Gastroesophageal sphincter (tissue), 4 donors: ENCODE data around the gene PHOX2B. TPM values are rescaled to one million over a fixed set of nuclear protein-coding genes. Genes with fewer than 3 reads are reported as not detected.

Source experiments
- ATAC-seq: fragments of 150-250 bp; one replicate; pipeline ENCODE4 v1.9.1; 2016; ENCODE audit warnings: mild to moderate bottlenecking, moderate library complexity
- H3K27ac ChIP-seq, 4 donors: fragments of 200-600 bp; sonication (generic) in 3 of 4; 1 replicate in 3 of 4; 2 replicates in 1 of 4; pipeline ENCODE4 v1.5.1; 2016 to 2019
- H3K27me3 ChIP-seq: fragments of 200-600 bp; sonication (generic); one replicate; pipeline ENCODE4 v1.5.1; 2019
- H3K36me3 ChIP-seq, 2 donors: fragments of 200-600 bp; sonication (generic); one replicate each; pipeline ENCODE4 v1.5.1; 2019; ENCODE audit warnings: control low read depth in 1 of 2
- H3K4me1 ChIP-seq, 3 donors: fragments of 200-600 bp; sonication (generic); 1 replicate in 2 of 3; 2 replicates in 1 of 3; pipeline ENCODE4 v1.5.1; 2016 to 2019; ENCODE audit warnings: control low read depth in 2 of 3
- H3K4me3 ChIP-seq, 2 donors: fragments of 200-600 bp; sonication (generic); one replicate each; pipeline ENCODE4 v1.5.1; 2019; ENCODE audit warnings: mild to moderate bottlenecking in 1 of 2, moderate library complexity in 1 of 2
- H3K9me3 ChIP-seq, 3 donors: fragments of 200-600 bp; sonication (generic); one replicate each; pipeline ENCODE4 v1.5.1; 2017 to 2019; ENCODE audit warnings: control low read depth in 2 of 3
- CTCF ChIP-seq, 4 experiments: fragments of 200-600 bp in 2 of 4; fragments of 450-650 bp in 2 of 4; sonication (generic) in 1 of 4; IDR thresholded peaks; one replicate each; pipeline ENCODE4 v1.5.1; 2017 to 2019; ENCODE audit warnings: antibody characterized with exemption in 4 of 4, mild to moderate bottlenecking in 2 of 4, moderate library complexity in 2 of 4
- EP300 ChIP-seq: sonication (generic); formaldehyde crosslinking; IDR thresholded peaks from one replicate; pipeline ENCODE4 v1.6.1; 2017; ENCODE audit warnings: antibody characterized with exemption, mild to moderate bottlenecking
- POLR2A ChIP-seq, 2 donors: fragments of 450-650 bp; IDR thresholded peaks; one replicate each; pipeline ENCODE4 v1.6.1; 2017; ENCODE audit warnings: antibody characterized with exemption in 2 of 2, mild to moderate bottlenecking in 2 of 2, moderate library complexity in 1 of 2
- POLR2AphosphoS5 ChIP-seq: sonication (generic); formaldehyde crosslinking; IDR thresholded peaks from one replicate; pipeline ENCODE4 v1.6.1; 2017; ENCODE audit warnings: antibody characterized with exemption
- WGBS, 2 donors: methylation state at CpG; one replicate each; pipeline ENCODE4 v1.1.5; 2018; ENCODE audit warnings: low coverage in 1 of 2; 5-methylcytosine and 5-hydroxymethylcytosine counted together
- total RNA-seq, 4 donors: library from RNA; depleted of rRNA; stranded (reverse); fragments of >200 nt; gene quantifications; one replicate each; pipeline ENCODE4 v1.1.0, GENCODE V29; 2016

Gene PHOX2B
- total RNA-seq: under 1 TPM in 1 of 4 donors, not detected in 3; 0.67 TPM

GRCh38 chr4:41748571-41749475 lies at the start of gene PHOX2B:
Gene PHOX2B (minus strand): TSS chr4:41748725. CDS start chr4:41748610, 115 bp downstream.
- no peak for ATAC-seq
- no peaks in the 10 kb centered on the region for H3K36me3 ChIP-seq
- H3K4me1 ChIP-seq: peaks cover 0 to 37% (median 0%) of the 10 kb centered on the region in 3 donors
- peaks cover 100% of the 10 kb centered on the region for H3K27me3 ChIP-seq
- TF ChIP-seq CTCF (IDR thresholded peaks at IDR 0.05): no peak
- TF ChIP-seq POLR2AphosphoS5: no peak
- no peak for TF ChIP-seq POLR2A (IDR thresholded peaks at IDR 0.05)
- TF ChIP-seq EP300: no peak
- peaks cover 0 to 11% (median 0%) of the 10 kb centered on the region in 3 donors for H3K9me3 ChIP-seq
- no peak within 1 kb of the TSS for H3K27ac ChIP-seq
- no peak within 1 kb of the TSS for H3K4me3 ChIP-seq
- 5% methylated on average over 9 to 14 of the region's 15 CpGs for WGBS, 2 donors

GRCh38 chr4:41797260-41797659 lies 48.7 kb upstream of the PHOX2B start:
- H3K27ac ChIP-seq: no peak overlapping the region
- H3K27me3 ChIP-seq: peaks cover 38% of the 10 kb centered on the region
- TF ChIP-seq POLR2A (IDR thresholded peaks at IDR 0.05): no peak
- no peak for TF ChIP-seq CTCF (IDR thresholded peaks at IDR 0.05)
- no peak for TF ChIP-seq EP300
- no peak for TF ChIP-seq POLR2AphosphoS5
- no peak for ATAC-seq
- H3K4me1 ChIP-seq: peaks cover 0 to 9% (median 0%) of the 10 kb centered on the region in 3 donors
- H3K4me3 ChIP-seq: no peak overlapping the region
- 38 to 58% methylated on average over 2 of the region's 2 CpGs for WGBS, 2 donors
- H3K9me3 ChIP-seq: no peaks in the 10 kb centered on the region
- H3K36me3 ChIP-seq: no peaks in the 10 kb centered on the region

GRCh38 chr4:41796545-41797210 lies 48.2 kb upstream of the PHOX2B start:
- Histone ChIP-seq H3K27me3 (peaks cover 34% of the 10 kb centered on the region), H3K27ac (no peak overlapping the region), H3K4me3 (no peak overlapping the region), H3K36me3 (no peaks in the 10 kb centered on the region), H3K4me1 (peaks cover 0 to 9% (median 0%) of the 10 kb centered on the region in 3 donors), H3K9me3 (no peaks in the 10 kb centered on the region)
- WGBS, 2 donors: 0 to 6% methylated on average over 3 of the region's 8 CpGs
- TF ChIP-seq POLR2AphosphoS5 (no peak), CTCF (IDR thresholded peaks at IDR 0.05) (no peak), EP300 (no peak), POLR2A (IDR thresholded peaks at IDR 0.05) (no peak)
- ATAC-seq: no peak

- H3K4me3 ChIP-seq: no peak overlapping the region
- no peaks in the 10 kb centered on the region for H3K9me3 ChIP-seq
- peaks cover 26% of the 10 kb centered on the region for H3K27me3 ChIP-seq
- TF ChIP-seq POLR2A (IDR thresholded peaks at IDR 0.05) (no peak), CTCF (IDR thresholded peaks at IDR 0.05) (no peak), POLR2AphosphoS5 (no peak), EP300 (no peak)
- no peak for ATAC-seq
- H3K4me1 ChIP-seq: peaks cover 0 to 9% (median 0%) of the 10 kb centered on the region in 3 donors
- no peaks in the 10 kb centered on the region for H3K36me3 ChIP-seq
- H3K27ac ChIP-seq: no peak overlapping the region
- WGBS, 2 donors: 46 to 73% methylated on average over 2 of the region's 2 CpGs
These were observed 47.4 kb upstream of the PHOX2B start for GRCh38 chr4:41795796-41796385.
